GM12872 (cell line): Measurements from ENCODE around the gene UTF1.

Experiments
- CTCF ChIP-seq: IDR thresholded peaks from 3 replicates; pipeline ENCODE4 v1.5.1; 2011; ENCODE audit warnings: low read depth, mild to moderate bottlenecking, low read length, moderate library complexity; ENCODE audit not compliant: insufficient read depth

UTF1 gene

GRCh38 chr10:133191651-133192050 is 38.4 kb upstream of the UTF1 start:
- TF ChIP-seq CTCF = no peak

GRCh38 chr10:133194151-133194550 is 35.9 kb upstream of the UTF1 start:
- TF ChIP-seq CTCF = no peak

DNA sequence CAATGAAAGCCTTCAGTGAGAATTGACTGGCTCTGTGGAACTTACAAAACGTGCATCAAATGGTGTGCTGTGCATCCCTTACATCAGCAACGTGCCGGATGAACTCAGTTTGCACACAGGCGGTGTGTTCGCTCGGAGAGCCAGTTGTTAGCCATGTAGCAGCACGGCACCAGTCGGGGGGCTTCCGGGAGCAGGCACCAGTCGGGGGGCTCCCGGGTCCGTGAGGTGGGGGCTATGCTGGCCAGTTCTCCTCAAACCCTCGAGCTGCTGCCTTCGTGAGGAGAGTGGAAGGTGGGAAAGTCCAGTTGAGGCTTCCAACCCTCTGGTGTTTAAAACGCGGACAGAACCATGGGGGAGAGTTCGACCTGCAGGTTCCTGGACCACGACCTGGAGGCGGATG is 34.9 kb upstream of the UTF1 start:
- no peak for TF ChIP-seq CTCF

DNA sequence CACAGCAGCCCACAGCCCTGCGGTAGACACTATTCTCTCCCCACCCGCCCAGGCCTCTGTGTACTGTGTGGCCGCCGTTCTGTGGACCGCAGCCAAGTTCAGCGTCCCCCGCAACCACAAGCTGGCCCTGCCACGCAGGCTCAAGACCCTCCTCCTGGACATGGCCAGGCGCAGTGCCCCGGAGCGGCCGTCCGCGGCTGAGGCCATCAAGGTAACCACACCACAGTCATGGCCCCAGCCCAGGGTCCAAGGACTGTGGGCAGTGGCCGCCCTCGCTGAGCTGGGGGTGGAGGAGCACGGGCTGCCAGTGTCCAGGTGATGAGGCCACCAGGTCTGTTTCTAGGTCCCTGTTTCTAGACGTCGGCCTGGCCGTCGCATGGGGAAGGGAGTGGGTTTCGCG is 34.4 kb upstream of the UTF1 start:
- TF ChIP-seq CTCF = no peak

- TF ChIP-seq CTCF = no peak
These were observed 33.6 kb upstream of the UTF1 start for GRCh38 chr10:133196221-133196915.

GRCh38 chr10:133196936-133197758 is 32.9 kb upstream of the UTF1 start:
- no peak for TF ChIP-seq CTCF

DNA sequence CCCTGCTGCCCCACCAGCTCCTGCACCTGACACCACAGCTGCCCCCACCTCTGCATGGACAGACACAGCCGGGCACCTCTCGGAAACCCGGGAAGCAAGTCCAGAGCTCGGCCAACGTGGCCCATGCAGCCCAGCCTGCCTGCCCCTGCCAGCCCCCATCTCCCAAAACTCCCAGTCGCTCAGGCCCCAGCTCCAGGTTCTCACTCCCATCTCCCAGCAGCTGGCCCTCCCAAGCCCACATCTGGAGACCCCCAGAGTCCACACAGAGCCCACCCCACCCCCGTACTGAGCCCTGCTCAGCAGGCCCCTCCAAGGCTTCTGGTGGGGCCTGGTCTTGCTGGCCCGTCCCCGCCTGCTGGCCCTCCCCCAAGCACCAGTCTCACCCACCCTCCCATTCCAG is 32.2 kb upstream of the UTF1 start:
- TF ChIP-seq CTCF = no peak
